Measurements from ENCODE around the gene LAMC2.

- TF ChIP-seq POLR2A (IDR thresholded peaks at IDR 0.05) (no peak), CTCF (IDR thresholded peaks at IDR 0.05) (no peak)
Observed at GRCh38 chr1:183180218-183180617, 5.8 kb upstream of the LAMC2 start.

All from testis (tissue), 2 donors.